ENCODE measurements around the gene TTC21B. TPM values are rescaled to one million over a fixed set of nuclear protein-coding genes. Genes with fewer than 3 reads are reported as not detected.

Gene TTC21B
- total RNA-seq, 1 experiment from 2014 or later: 9.8 TPM

DNA sequence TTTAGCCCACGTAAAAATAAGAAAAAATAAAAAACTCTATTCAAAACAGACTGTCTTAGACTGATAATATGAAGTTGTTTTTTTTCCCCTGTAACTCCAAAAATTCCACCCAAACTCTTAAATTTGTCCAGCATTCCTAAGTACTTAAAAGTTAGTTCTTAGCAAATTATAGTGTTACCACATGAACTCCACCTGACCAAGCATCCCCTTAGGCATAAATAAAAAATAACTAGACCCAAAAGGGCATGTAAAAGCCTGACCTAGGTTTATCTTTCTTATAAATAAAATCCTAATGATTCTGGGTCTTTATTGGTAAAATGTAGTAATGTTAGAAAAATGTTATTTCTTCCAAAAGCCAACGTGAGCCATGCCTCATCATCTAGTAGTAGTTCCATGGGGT is 54.3 kb downstream of the TTC21B start:
- intact Hi-C loops (cut with micrococcal nuclease; ENCODE audit: unreplicated experiment): no loop called here
- no TSS peak for BruUV-seq (replicated peaks)
- POLR2A ChIA-PET (ENCODE audit: unreplicated experiment): no interaction called here

DNA sequence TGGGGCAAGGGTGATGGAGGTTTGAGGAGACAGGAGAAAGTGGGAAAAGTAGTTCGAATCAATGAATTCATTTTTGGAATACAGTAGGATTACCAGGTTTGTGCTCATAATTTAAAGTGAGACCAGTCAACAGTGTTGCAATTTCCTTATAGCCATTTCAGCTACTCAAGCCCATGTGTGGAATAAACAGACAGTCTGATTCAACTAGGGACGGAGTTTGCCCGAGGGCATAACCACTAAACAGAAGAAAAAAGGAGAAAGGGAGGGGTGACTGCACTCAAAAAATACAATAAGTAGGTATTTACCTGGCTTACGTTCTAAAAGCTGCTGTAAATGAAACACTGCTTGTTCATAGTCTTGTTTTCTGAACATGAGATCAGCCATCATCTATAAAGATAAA is 55.2 kb downstream of the TTC21B start:
- peak in 1 of 2 experiments; percentile 34 for DNase-seq
- no peaks in the 10 kb centered on the region for H3K9me2 ChIP-seq (ENCODE audit: insufficient read depth)
- no peaks in the 10 kb centered on the region for H3K36me3 ChIP-seq (ENCODE audit: low read depth)
- H4K20me1 ChIP-seq (ENCODE audit: insufficient read depth): no peaks in the 10 kb centered on the region
- BruUV-seq (replicated peaks): no TSS peak
- TF ChIP-seq EZH2 (IDR thresholded peaks at IDR 0.05; ENCODE audit: low read depth): no peak
- TF ChIP-seq, protein P1, sequence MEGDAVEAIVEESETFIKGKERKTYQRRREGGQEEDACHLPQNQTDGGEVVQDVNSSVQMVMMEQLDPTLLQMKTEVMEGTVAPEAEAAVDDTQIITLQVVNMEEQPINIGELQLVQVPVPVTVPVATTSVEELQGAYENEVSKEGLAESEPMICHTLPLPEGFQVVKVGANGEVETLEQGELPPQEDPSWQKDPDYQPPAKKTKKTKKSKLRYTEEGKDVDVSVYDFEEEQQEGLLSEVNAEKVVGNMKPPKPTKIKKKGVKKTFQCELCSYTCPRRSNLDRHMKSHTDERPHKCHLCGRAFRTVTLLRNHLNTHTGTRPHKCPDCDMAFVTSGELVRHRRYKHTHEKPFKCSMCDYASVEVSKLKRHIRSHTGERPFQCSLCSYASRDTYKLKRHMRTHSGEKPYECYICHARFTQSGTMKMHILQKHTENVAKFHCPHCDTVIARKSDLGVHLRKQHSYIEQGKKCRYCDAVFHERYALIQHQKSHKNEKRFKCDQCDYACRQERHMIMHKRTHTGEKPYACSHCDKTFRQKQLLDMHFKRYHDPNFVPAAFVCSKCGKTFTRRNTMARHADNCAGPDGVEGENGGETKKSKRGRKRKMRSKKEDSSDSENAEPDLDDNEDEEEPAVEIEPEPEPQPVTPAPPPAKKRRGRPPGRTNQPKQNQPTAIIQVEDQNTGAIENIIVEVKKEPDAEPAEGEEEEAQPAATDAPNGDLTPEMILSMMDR (conservative IDR thresholded peaks at IDR 0.05): no peak
- POLR2A ChIA-PET (ENCODE audit: unreplicated experiment): no interaction called here
- H3K27ac ChIP-seq: no peak overlapping the region
- H3K4me2 ChIP-seq: no peak overlapping the region
- H3K9me3 ChIP-seq (ENCODE audit: insufficient read depth, low read depth): no peaks in the 10 kb centered on the region
- intact Hi-C loops (cut with micrococcal nuclease; ENCODE audit: unreplicated experiment): no loop called here
- no peaks in the 10 kb centered on the region for H3K27me3 ChIP-seq (ENCODE audit: insufficient read depth, low read depth)
- CTCF ChIA-PET: no interaction called here
- H3K4me1 ChIP-seq (replicated peaks; ENCODE audit: insufficient read depth): no peaks in the 10 kb centered on the region
- H2AFZ ChIP-seq: no peak overlapping the region
- no peak overlapping the region for H3K4me3 ChIP-seq
- H3K79me2 ChIP-seq (ENCODE audit: low read depth): no peaks in the 10 kb centered on the region
- H3F3A ChIP-seq (ENCODE audit: insufficient read depth, low read depth): no peaks in the 10 kb centered on the region

More for the DNA sequence above, 54.3 kb downstream of the TTC21B start:
- H4K20me1 ChIP-seq (ENCODE audit: insufficient read depth): no peaks in the 10 kb centered on the region
- H3K9me2 ChIP-seq (ENCODE audit: insufficient read depth): no peaks in the 10 kb centered on the region
- no peaks in the 10 kb centered on the region for H3K4me1 ChIP-seq (replicated peaks; ENCODE audit: insufficient read depth)
- no peaks in the 10 kb centered on the region for H3K79me2 ChIP-seq (ENCODE audit: low read depth)
- DNase-seq: no peak
- no peaks in the 10 kb centered on the region for H3K9me3 ChIP-seq (ENCODE audit: insufficient read depth, low read depth)
- no peak for TF ChIP-seq EZH2 (IDR thresholded peaks at IDR 0.05; ENCODE audit: low read depth)
- TF ChIP-seq, protein P1 (conservative IDR thresholded peaks at IDR 0.05): no peak
- no peak overlapping the region for H3K4me3 ChIP-seq
- H3F3A ChIP-seq (ENCODE audit: insufficient read depth, low read depth): no peaks in the 10 kb centered on the region
- H3K36me3 ChIP-seq (ENCODE audit: low read depth): no peaks in the 10 kb centered on the region
- H3K4me2 ChIP-seq: no peak overlapping the region
- H3K27ac ChIP-seq: no peak overlapping the region
- no peaks in the 10 kb centered on the region for H3K27me3 ChIP-seq (ENCODE audit: insufficient read depth, low read depth)
- CTCF ChIA-PET: no interaction called here
- H2AFZ ChIP-seq: no peak overlapping the region

DNA sequence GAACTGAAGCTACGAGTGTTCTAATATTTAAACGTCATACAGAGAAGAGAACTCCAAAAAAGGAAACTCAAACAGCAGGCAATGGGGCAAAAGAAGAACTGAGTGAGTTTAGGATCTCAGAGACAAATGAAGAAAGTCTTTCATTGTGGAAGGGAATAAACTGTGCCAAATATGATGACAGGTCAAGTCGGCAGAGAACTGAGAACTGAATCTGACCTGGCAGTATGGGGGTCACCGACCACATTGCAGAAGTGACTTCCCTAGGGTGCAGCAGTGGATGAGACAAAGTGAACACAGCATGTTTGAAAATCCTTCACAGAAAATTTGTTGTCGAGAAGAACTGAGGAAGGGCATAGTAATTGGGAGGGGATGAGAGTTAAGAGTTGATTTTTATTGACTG is 55.9 kb downstream of the TTC21B start:
- POLR2A ChIA-PET (ENCODE audit: unreplicated experiment): no interaction called here
- Histone ChIP-seq H3K4me2 (no peak overlapping the region), H3K9me2 (ENCODE audit: insufficient read depth) (no peaks in the 10 kb centered on the region), H3K4me1 (replicated peaks; ENCODE audit: insufficient read depth) (no peaks in the 10 kb centered on the region), H3K79me2 (ENCODE audit: low read depth) (no peaks in the 10 kb centered on the region), H3K27ac (no peak overlapping the region), H4K20me1 (ENCODE audit: insufficient read depth) (no peaks in the 10 kb centered on the region), H3F3A (ENCODE audit: insufficient read depth, low read depth) (no peaks in the 10 kb centered on the region), H3K4me3 (no peak overlapping the region), H3K9me3 (ENCODE audit: insufficient read depth, low read depth) (no peaks in the 10 kb centered on the region), H2AFZ (no peak overlapping the region), H3K27me3 (ENCODE audit: insufficient read depth, low read depth) (no peaks in the 10 kb centered on the region), H3K36me3 (ENCODE audit: low read depth) (no peaks in the 10 kb centered on the region)
- DNase-seq: no peak
- intact Hi-C loops (cut with micrococcal nuclease; ENCODE audit: unreplicated experiment): no loop called here
- no TSS peak for BruUV-seq (replicated peaks)
- CTCF ChIA-PET: no interaction called here
- TF ChIP-seq, protein P1 (conservative IDR thresholded peaks at IDR 0.05): no peak
- TF ChIP-seq EZH2 (IDR thresholded peaks at IDR 0.05; ENCODE audit: low read depth): no peak

All from PC-9 (cell line).